Neural cell (in vitro differentiated cells): Measurements from ENCODE around the gene SULT6B1. TPM values are rescaled to one million over a fixed set of nuclear protein-coding genes. Genes with fewer than 3 reads are reported as not detected.

Experiments used
- H2AFZ ChIP-seq: fragments of 200-600, 300-800 bp; sonication (generic), shearing (Covaris generic); 2 replicates; pipeline ENCODE4 v1.6.0; 2014; ENCODE audit warnings: low read depth, mild to moderate bottlenecking, antibody characterized with exemption, low read length, moderate library complexity
- H3F3A ChIP-seq: fragments of 200-600 bp; shearing (Covaris generic); 2 replicates; pipeline ENCODE4 v1.6.1; 2016; ENCODE audit warnings: mild to moderate bottlenecking, moderate library complexity, mixed read lengths, antibody characterized with exemption, low read length; ENCODE audit not compliant: insufficient read depth, poor library complexity, severe bottlenecking
- H3K27ac ChIP-seq: fragments of 200-600, 300-800 bp; sonication (generic), shearing (Covaris generic); 2 replicates; pipeline ENCODE4 v1.5.1; 2014; ENCODE audit warnings: mild to moderate bottlenecking, low read length, moderate library complexity
- H3K27me3 ChIP-seq: fragments of 300-800, 200-600 bp; sonication (generic), shearing (Covaris generic); 2 replicates; pipeline ENCODE4 v1.6.0; 2014; ENCODE audit warnings: mild to moderate bottlenecking, low read depth, low read length, moderate library complexity; ENCODE audit not compliant: insufficient read depth
- H3K36me3 ChIP-seq: fragments of 300-800, 200-600 bp; sonication (generic), shearing (Covaris generic); 2 replicates; pipeline ENCODE4 v1.5.1; 2014; ENCODE audit warnings: mild to moderate bottlenecking, antibody characterized with exemption, low read length, moderate library complexity; ENCODE audit not compliant: insufficient read depth
- H3K4me2 ChIP-seq: fragments of 300-800, 200-600 bp; sonication (generic), shearing (Covaris generic); 2 replicates; pipeline ENCODE4 v1.6.0; 2014; ENCODE audit warnings: mild to moderate bottlenecking, low read length
- H3K4me3 ChIP-seq: fragments of 300-800, 200-600 bp; sonication (generic), shearing (Covaris generic); 2 replicates; pipeline ENCODE4 v1.5.1; 2014; ENCODE audit warnings: mild to moderate bottlenecking, low read length, moderate library complexity
- H3K79me2 ChIP-seq: fragments of 200-600 bp; shearing (Covaris generic); replicated peaks from 2 replicates; pipeline ENCODE4 v1.6.0; 2014; ENCODE audit warnings: mild to moderate bottlenecking, low read length, moderate library complexity; ENCODE audit not compliant: insufficient read depth
- H3K9ac ChIP-seq: fragments of 300-800, 200-600 bp; sonication (generic), shearing (Covaris generic); 2 replicates; pipeline ENCODE4 v1.6.1; 2016; ENCODE audit warnings: mild to moderate bottlenecking, low read length, mixed read lengths
- H3K9me2 ChIP-seq: fragments of 200-600 bp; shearing (Covaris generic); 2 replicates; pipeline ENCODE4 v1.6.1; 2016; ENCODE audit warnings: mild to moderate bottlenecking, low read length, mixed read lengths; ENCODE audit not compliant: insufficient read depth
- H3K9me3 ChIP-seq: fragments of 200-600, 300-800 bp; sonication (generic), shearing (Covaris generic); 2 replicates; pipeline ENCODE4 v1.6.1; 2016; ENCODE audit warnings: mild to moderate bottlenecking, mixed run types, low read length, moderate library complexity, mixed read lengths
- H4K20me1 ChIP-seq: fragments of 200-600 bp; shearing (Covaris generic); 2 replicates; pipeline ENCODE4 v1.6.1; 2016; ENCODE audit warnings: mild to moderate bottlenecking, mixed run types; ENCODE audit not compliant: insufficient read depth
- EP300 ChIP-seq: fragments of 450-650 bp; conservative IDR thresholded peaks from 2 replicates; pipeline ENCODE4 v1.6.1; 2014; ENCODE audit warnings: antibody characterized with exemption, mild to moderate bottlenecking, moderate library complexity; ENCODE audit not compliant: poor library complexity, severe bottlenecking
- EZH2 ChIP-seq: fragments of 200-600, 300-800 bp; shearing (Covaris generic), sonication (generic); IDR thresholded peaks from 2 replicates; pipeline ENCODE4 v1.6.1; 2014; ENCODE audit warnings: antibody characterized with exemption, low read length, borderline replicate concordance, mild to moderate bottlenecking; ENCODE audit not compliant: insufficient read depth, poor library complexity, severe bottlenecking
- MXI1 ChIP-seq: fragments of 450-650 bp; conservative IDR thresholded peaks from 2 replicates; pipeline ENCODE4 v1.6.1; 2014; ENCODE audit warnings: antibody characterized with exemption, mild to moderate bottlenecking; ENCODE audit not compliant: poor library complexity, severe bottlenecking
- POLR2AphosphoS5 ChIP-seq: IDR thresholded peaks from 2 replicates; pipeline ENCODE4 v1.6.1; 2012
- RAD21 ChIP-seq: fragments of 450-650 bp; conservative IDR thresholded peaks from 2 replicates; pipeline ENCODE4 v1.6.1; 2014; ENCODE audit warnings: antibody characterized with exemption, mild to moderate bottlenecking, moderate library complexity
- SMC3 ChIP-seq: fragments of 450-650 bp; conservative IDR thresholded peaks from 2 replicates; pipeline ENCODE4 v1.6.1; 2014; ENCODE audit warnings: antibody characterized with exemption, mild to moderate bottlenecking, moderate library complexity; ENCODE audit not compliant: poor library complexity
- TAF1 ChIP-seq: IDR thresholded peaks from 2 replicates; pipeline ENCODE4 v1.6.1; 2012; ENCODE audit warnings: low read depth
- polyA plus RNA-seq: library from polyadenylated mRNA; depleted of rRNA; stranded (reverse); fragments of >200 nt; gene quantifications from 2 replicates; pipeline ENCODE4 v1.2.3, GENCODE V29; 2014
- TF ChIP-seq, protein P1 (sequence below): fragments of 450-650 bp; IDR thresholded peaks from 2 replicates; pipeline ENCODE4 v1.5.1; 2014; ENCODE audit warnings: antibody characterized with exemption, mild to moderate bottlenecking, moderate library complexity; ENCODE audit not compliant: poor library complexity, severe bottlenecking
- TF ChIP-seq, protein P2 (sequence below): IDR thresholded peaks from 2 replicates; pipeline ENCODE4 v1.6.1; 2012; ENCODE audit warnings: borderline replicate concordance

Gene SULT6B1
- polyA plus RNA-seq, 1 donor from 2014 or later = not detected

DNA sequence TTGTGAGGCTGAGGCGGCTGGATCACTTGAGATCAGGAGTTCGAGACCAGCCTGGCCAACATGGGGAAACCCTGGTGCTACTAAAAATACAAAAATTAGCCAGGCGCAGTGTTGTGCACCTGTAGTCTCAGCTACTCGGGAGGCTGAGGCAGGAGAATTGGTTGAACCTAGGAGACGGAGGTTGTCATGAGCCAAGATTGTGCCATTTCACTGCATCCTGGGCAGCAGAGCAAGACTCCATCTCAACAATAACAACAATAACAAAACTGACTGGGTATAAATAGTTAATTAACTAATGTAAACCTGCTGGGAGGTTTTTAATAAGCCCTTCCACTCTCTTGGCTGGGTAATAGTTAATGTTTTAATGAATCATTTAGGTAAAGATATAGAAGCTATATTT is 7.8 kb downstream of the SULT6B1 start:
- Histone ChIP-seq H4K20me1 (no peaks in the 10 kb centered on the region), H2AFZ (no peak overlapping the region), H3K4me2 (no peak overlapping the region), H3K9me3 (no peaks in the 10 kb centered on the region), H3F3A (no peaks in the 10 kb centered on the region), H3K9me2 (no peaks in the 10 kb centered on the region), H3K4me3 (no peak overlapping the region), H3K9ac (no peak overlapping the region), H3K27me3 (no peaks in the 10 kb centered on the region), H3K27ac (no peak overlapping the region), H3K79me2 (no peaks in the 10 kb centered on the region), H3K36me3 (no peaks in the 10 kb centered on the region)
- TF ChIP-seq POLR2AphosphoS5 = no peak
- no peak for TF ChIP-seq MXI1
- TF ChIP-seq TAF1 = no peak
- no peak for TF ChIP-seq EP300
- no peak for TF ChIP-seq EZH2
- TF ChIP-seq, protein P1, sequence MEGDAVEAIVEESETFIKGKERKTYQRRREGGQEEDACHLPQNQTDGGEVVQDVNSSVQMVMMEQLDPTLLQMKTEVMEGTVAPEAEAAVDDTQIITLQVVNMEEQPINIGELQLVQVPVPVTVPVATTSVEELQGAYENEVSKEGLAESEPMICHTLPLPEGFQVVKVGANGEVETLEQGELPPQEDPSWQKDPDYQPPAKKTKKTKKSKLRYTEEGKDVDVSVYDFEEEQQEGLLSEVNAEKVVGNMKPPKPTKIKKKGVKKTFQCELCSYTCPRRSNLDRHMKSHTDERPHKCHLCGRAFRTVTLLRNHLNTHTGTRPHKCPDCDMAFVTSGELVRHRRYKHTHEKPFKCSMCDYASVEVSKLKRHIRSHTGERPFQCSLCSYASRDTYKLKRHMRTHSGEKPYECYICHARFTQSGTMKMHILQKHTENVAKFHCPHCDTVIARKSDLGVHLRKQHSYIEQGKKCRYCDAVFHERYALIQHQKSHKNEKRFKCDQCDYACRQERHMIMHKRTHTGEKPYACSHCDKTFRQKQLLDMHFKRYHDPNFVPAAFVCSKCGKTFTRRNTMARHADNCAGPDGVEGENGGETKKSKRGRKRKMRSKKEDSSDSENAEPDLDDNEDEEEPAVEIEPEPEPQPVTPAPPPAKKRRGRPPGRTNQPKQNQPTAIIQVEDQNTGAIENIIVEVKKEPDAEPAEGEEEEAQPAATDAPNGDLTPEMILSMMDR = no peak
- TF ChIP-seq, protein P2, sequence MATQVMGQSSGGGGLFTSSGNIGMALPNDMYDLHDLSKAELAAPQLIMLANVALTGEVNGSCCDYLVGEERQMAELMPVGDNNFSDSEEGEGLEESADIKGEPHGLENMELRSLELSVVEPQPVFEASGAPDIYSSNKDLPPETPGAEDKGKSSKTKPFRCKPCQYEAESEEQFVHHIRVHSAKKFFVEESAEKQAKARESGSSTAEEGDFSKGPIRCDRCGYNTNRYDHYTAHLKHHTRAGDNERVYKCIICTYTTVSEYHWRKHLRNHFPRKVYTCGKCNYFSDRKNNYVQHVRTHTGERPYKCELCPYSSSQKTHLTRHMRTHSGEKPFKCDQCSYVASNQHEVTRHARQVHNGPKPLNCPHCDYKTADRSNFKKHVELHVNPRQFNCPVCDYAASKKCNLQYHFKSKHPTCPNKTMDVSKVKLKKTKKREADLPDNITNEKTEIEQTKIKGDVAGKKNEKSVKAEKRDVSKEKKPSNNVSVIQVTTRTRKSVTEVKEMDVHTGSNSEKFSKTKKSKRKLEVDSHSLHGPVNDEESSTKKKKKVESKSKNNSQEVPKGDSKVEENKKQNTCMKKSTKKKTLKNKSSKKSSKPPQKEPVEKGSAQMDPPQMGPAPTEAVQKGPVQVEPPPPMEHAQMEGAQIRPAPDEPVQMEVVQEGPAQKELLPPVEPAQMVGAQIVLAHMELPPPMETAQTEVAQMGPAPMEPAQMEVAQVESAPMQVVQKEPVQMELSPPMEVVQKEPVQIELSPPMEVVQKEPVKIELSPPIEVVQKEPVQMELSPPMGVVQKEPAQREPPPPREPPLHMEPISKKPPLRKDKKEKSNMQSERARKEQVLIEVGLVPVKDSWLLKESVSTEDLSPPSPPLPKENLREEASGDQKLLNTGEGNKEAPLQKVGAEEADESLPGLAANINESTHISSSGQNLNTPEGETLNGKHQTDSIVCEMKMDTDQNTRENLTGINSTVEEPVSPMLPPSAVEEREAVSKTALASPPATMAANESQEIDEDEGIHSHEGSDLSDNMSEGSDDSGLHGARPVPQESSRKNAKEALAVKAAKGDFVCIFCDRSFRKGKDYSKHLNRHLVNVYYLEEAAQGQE = no peak
- no peak for TF ChIP-seq RAD21
- TF ChIP-seq SMC3 = no peak

DNA sequence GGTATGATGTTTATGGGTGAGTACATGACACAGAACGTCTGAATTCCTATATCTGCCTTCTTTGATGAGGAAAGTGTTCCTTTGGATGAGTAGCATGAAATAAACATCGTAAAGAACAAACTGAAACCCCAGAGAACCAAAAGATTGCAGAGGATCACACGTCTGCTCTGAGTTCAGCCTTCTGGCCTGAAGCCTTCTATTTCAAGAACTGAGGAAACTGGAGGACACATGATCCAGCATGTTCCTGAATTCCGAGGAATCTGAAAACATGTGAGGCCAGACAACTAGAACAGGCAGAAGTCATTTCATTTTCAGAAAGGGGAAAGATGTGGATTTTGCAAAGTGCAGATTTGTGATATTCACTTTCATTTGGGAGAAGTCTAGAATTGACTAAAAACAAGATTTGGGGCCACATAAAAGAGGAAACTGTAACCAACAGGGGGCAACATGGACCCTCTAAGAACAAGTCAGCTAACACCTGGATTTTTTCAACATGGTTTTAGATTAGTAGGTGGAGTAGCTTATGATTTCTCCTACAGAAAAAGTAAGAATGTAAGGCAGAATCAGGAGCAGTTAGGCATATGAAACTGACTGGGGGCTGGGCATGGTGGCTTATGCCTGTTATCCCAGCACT is 8.3 kb downstream of the SULT6B1 start:
- no peak overlapping the region for H3K4me3 ChIP-seq
- no peaks in the 10 kb centered on the region for H4K20me1 ChIP-seq
- H3F3A ChIP-seq = no peaks in the 10 kb centered on the region
- H3K9me3 ChIP-seq = no peaks in the 10 kb centered on the region
- H3K9ac ChIP-seq = no peak overlapping the region
- no peak overlapping the region for H3K27ac ChIP-seq
- H3K4me2 ChIP-seq = no peak overlapping the region
- no peaks in the 10 kb centered on the region for H3K27me3 ChIP-seq
- no peaks in the 10 kb centered on the region for H3K79me2 ChIP-seq
- H3K36me3 ChIP-seq = no peaks in the 10 kb centered on the region
- no peaks in the 10 kb centered on the region for H3K9me2 ChIP-seq
- no peak for TF ChIP-seq SMC3
- TF ChIP-seq, protein P1 = no peak
- TF ChIP-seq EZH2 = no peak
- TF ChIP-seq EP300 = no peak
- TF ChIP-seq POLR2AphosphoS5 = no peak
- TF ChIP-seq MXI1 = no peak
- no peak for TF ChIP-seq TAF1
- no peak for TF ChIP-seq RAD21
- TF ChIP-seq, protein P2 = no peak
- H2AFZ ChIP-seq = no peak overlapping the region
